Testis (tissue), 2 donors: ENCODE data around the gene STAC2.

Experiments used
- CTCF ChIP-seq, 3 experiments: fragments of 450-650 bp in 2 of 3; fragments of 200-600 bp in 1 of 3; sonication (generic) in 1 of 3; IDR thresholded peaks; one replicate each; pipeline ENCODE4 v1.5.1; 2016 to 2019; ENCODE audit warnings: antibody characterized with exemption in 3 of 3, mild to moderate bottlenecking in 2 of 3, moderate library complexity in 1 of 3
- POLR2A ChIP-seq: fragments of 450-650 bp; IDR thresholded peaks from one replicate; pipeline ENCODE4 v1.6.1; 2017; ENCODE audit warnings: antibody characterized with exemption, mild to moderate bottlenecking, moderate library complexity

DNA sequence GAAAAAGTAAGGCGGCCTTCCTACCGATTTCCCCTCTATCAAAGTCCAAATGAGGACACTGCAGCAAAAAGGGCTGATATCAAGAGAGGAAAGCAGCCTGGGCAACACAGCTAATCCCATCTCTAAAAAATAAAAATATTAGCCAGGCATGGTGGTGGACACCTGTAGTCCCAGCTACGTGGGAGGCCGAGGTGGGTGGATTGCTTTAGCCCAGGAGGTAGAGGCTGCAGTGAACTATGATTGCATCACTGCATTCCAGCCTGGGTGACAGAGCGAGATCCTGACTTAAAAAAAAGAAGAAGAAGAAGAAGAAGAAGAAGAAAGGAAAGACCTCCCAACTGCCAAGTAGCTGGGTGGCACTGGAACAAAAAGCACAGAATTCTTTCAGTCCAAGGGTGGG, 42.7 kb downstream of the STAC2 start:
- no peak for TF ChIP-seq CTCF (IDR thresholded peaks at IDR 0.05)
- no peak for TF ChIP-seq POLR2A
